HepG2 (cell line): ENCODE measurements around the gene RAC3. TPM values are rescaled to one million over a fixed set of nuclear protein-coding genes. Genes with fewer than 3 reads are reported as not detected.

Source experiments
- ATAC-seq: fragments of 200-7000 bp; cut with Tn5 transposase; 3 replicates; pipeline ENCODE4 v1.9.1; 2020; ENCODE audit warnings: mild to moderate bottlenecking, moderate library complexity
- BruUV-seq: library from RNA; stranded (reverse); fragments of 400-500 nt; replicated peaks from 2 replicates; lab custom pipeline; 2021; lab: Mats Ljungman, UMichigan
- CTCF ChIA-PET: fragments of 300-600 bp; formaldehyde crosslinking; extraction: SDS; loops from one replicate; lab custom pipeline; 2021; ENCODE audit warnings: low total read pairs, inconsistent platforms, low intra/inter-chr PET ratio; lab: Yijun Ruan, JAX
- POLR2A ChIA-PET: fragments of 350-600 bp; sonication (Branson Sonifier 250); formaldehyde crosslinking; loops from one replicate; lab custom pipeline; 2020; ENCODE audit warnings: antibody characterized with exemption, inconsistent platforms; lab: Yijun Ruan, JAX
- DNase-seq: peaks from one replicate; pipeline ENCODE4 v3.0.0-alpha.2; 2015; ENCODE audit warnings: low spot score
- FAIRE-seq: peaks from 3 replicates; lab custom pipeline; 2011; peaks lifted over from hg19 to GRCh38; lab: Jason Lieb, UNC
- H2AFZ ChIP-seq: one replicate; pipeline ENCODE4 v1.6.1; 2011; ENCODE audit warnings: low read length, inconsistent platforms
- H3K27ac ChIP-seq: fragments of 300-600 bp; 3 replicates; pipeline ENCODE4 v1.8.0; 2011; ENCODE audit warnings: mixed run types, mild to moderate bottlenecking, mixed read lengths, low read length, inconsistent platforms; ENCODE audit not compliant: insufficient read depth; ENCODE audit errors: extremely low read length
- H3K27me3 ChIP-seq, 2 experiments: fragments of 200-600 bp in 1 of 2; 2 replicates in 1 of 2; 3 replicates in 1 of 2; pipeline versions ENCODE4 v1.6.0 to v1.8.0; 2011; ENCODE audit warnings: low read length in 2 of 2, mild to moderate bottlenecking in 2 of 2, moderate library complexity in 2 of 2, inconsistent platforms in 1 of 2; ENCODE audit not compliant: insufficient read depth in 2 of 2, control insufficient read depth in 1 of 2
- H3K36me3 ChIP-seq, 2 experiments: fragments of 200-600 bp in 1 of 2; replicated peaks in 1 of 2; 2 replicates in 1 of 2; 3 replicates in 1 of 2; pipeline versions ENCODE4 v1.5.1 to v1.8.0; 2011; ENCODE audit warnings: low read length in 2 of 2, inconsistent platforms in 1 of 2; ENCODE audit not compliant: insufficient read depth in 2 of 2, control insufficient read depth in 1 of 2
- H3K4me1 ChIP-seq: 2 replicates; pipeline ENCODE4 v1.5.1; 2012; ENCODE audit warnings: low read length, inconsistent platforms; ENCODE audit not compliant: insufficient read depth
- H3K4me2 ChIP-seq: 2 replicates; pipeline ENCODE4 v1.6.0; 2011; ENCODE audit warnings: low read depth, low read length, inconsistent platforms
- H3K4me3 ChIP-seq, 3 experiments: fragments of 200-600 bp in 1 of 3; sonication (generic), shearing (Covaris generic) in 1 of 3; replicated peaks in 1 of 3; 2 replicates each; pipeline ENCODE4 v1.5.1; 2011 to 2016; ENCODE audit warnings: low read length in 3 of 3, inconsistent platforms in 2 of 3, low read depth in 2 of 3, mild to moderate bottlenecking in 2 of 3, control low read depth in 1 of 3, mixed read lengths in 1 of 3; ENCODE audit not compliant: insufficient read depth in 1 of 3
- H3K79me2 ChIP-seq: one replicate; pipeline ENCODE4 v1.6.1; 2011; ENCODE audit warnings: low read length, inconsistent platforms; ENCODE audit not compliant: insufficient read depth
- H3K9ac ChIP-seq: 2 replicates; pipeline ENCODE4 v1.6.0; 2011; ENCODE audit warnings: mild to moderate bottlenecking, low read depth, low read length, inconsistent platforms; ENCODE audit not compliant: insufficient read depth
- H3K9me3 ChIP-seq: 2 replicates; pipeline ENCODE4 v1.5.1; 2012; ENCODE audit warnings: mild to moderate bottlenecking, low read length
- H4K20me1 ChIP-seq: 2 replicates; pipeline ENCODE4 v1.6.0; 2011; ENCODE audit warnings: inconsistent platforms, mild to moderate bottlenecking, low read length, moderate library complexity; ENCODE audit not compliant: insufficient read depth
- CEBPG ChIP-seq: IDR thresholded peaks from 2 replicates; pipeline ENCODE4 v1.6.1; 2016
- ELK4 ChIP-seq: sonication (generic); formaldehyde crosslinking; IDR thresholded peaks from 2 replicates; pipeline ENCODE4 v1.9.0; 2021; ENCODE audit warnings: missing genetic modification reagents, borderline replicate concordance
- ISX ChIP-seq: sonication (generic); formaldehyde crosslinking; conservative IDR thresholded peaks from 2 replicates; pipeline ENCODE4 v1.5.0; 2020; ENCODE audit warnings: missing genetic modification reagents
- MED13 ChIP-seq: sonication (generic); formaldehyde crosslinking; IDR thresholded peaks from 2 replicates; pipeline ENCODE4 v1.5.0; 2020; ENCODE audit warnings: missing genetic modification reagents
- NFAT5 ChIP-seq: sonication (generic); formaldehyde crosslinking; IDR thresholded peaks from 2 replicates; pipeline ENCODE4 v1.4.0; 2020; ENCODE audit warnings: missing genetic modification reagents
- NFYB ChIP-seq: sonication (generic); formaldehyde crosslinking; IDR thresholded peaks from 2 replicates; pipeline ENCODE4 v1.4.0; 2020; ENCODE audit warnings: missing genetic modification reagents
- NONO ChIP-seq, 2 experiments: fragments of 450-650 bp in 1 of 2; sonication (generic) in 1 of 2; formaldehyde crosslinking in 1 of 2; IDR thresholded peaks in 1 of 2; conservative IDR thresholded peaks in 1 of 2; 2 replicates each; pipeline versions ENCODE4 v1.6.1 to v1.8.0; 2017 to 2022; ENCODE audit warnings: mild to moderate bottlenecking in 1 of 2, missing genetic modification reagents in 1 of 2, moderate library complexity in 1 of 2
- POLR2AphosphoS2 ChIP-seq: IDR thresholded peaks from 2 replicates; pipeline ENCODE4 v1.6.1; 2011; ENCODE audit warnings: low read depth, low read length, improper control_type of control experiment
- ZFP41 ChIP-seq: sonication (generic); formaldehyde crosslinking; IDR thresholded peaks from 2 replicates; pipeline ENCODE4 v1.4.0; 2020; ENCODE audit warnings: mild to moderate bottlenecking, missing genetic modification reagents, borderline replicate concordance
- ZNF44 ChIP-seq: sonication (generic); formaldehyde crosslinking; IDR thresholded peaks from 2 replicates; pipeline ENCODE4 v1.5.1; 2020; ENCODE audit warnings: mild to moderate bottlenecking, missing genetic modification reagents
- ZNF713 ChIP-seq: sonication (generic); formaldehyde crosslinking; IDR thresholded peaks from 2 replicates; pipeline ENCODE4 v1.4.0; 2020; ENCODE audit warnings: mild to moderate bottlenecking, missing genetic modification reagents
- ZNF766 ChIP-seq: sonication (generic); formaldehyde crosslinking; IDR thresholded peaks from 2 replicates; pipeline ENCODE4 v1.5.0; 2020; ENCODE audit warnings: missing genetic modification reagents, borderline replicate concordance
- ZSCAN25 ChIP-seq: sonication (generic); formaldehyde crosslinking; IDR thresholded peaks from 2 replicates; pipeline ENCODE4 v1.8.0; 2022; ENCODE audit warnings: mild to moderate bottlenecking, missing genetic modification reagents
- ZUFSP ChIP-seq: sonication (generic); formaldehyde crosslinking; IDR thresholded peaks from 2 replicates; pipeline ENCODE4 v1.9.0; 2021; ENCODE audit warnings: missing genetic modification reagents, mild to moderate bottlenecking, borderline replicate concordance
- WGBS: methylation state at CpG from one replicate; pipeline ENCODE4 v1.1.6; 2017; ENCODE audit warnings: low lambda C conversion rate; 5-methylcytosine and 5-hydroxymethylcytosine counted together
- in situ Hi-C: cut with HindIII; loops from 2 replicates; pipeline ENCODE4 v1.10.0; 2017; ENCODE audit warnings: low pct_unique_long_range_greater_than_20kb; ENCODE audit not compliant: extremely low pct_ligation_motif_present
- intact Hi-C: fragments of 100-400 bp; cut with micrococcal nuclease; formaldehyde crosslinking; loops from one replicate; pipeline ENCODE4 v1.10.0; 2022; ENCODE audit not compliant: unreplicated experiment
- polyA plus RNA-seq, 8 experiments: library from polyadenylated mRNA; depleted of rRNA in 3 of 8; stranded (reverse) in 7 of 8; unstranded in 1 of 8; fragments of >200 nt; fragmentation: Illumina TruSeq in 4 of 8; extraction: Trizol in 4 of 8; gene quantifications; 2 replicates each; pipeline versions ENCODE4 v1.2.1 to v1.2.3, GENCODE V29; 2011 to 2016; ENCODE audit warnings: low read depth in 4 of 8, missing spikeins in 1 of 8, mixed read lengths in 1 of 8; ENCODE audit not compliant: insufficient read depth in 1 of 8
- total RNA-seq, 5 experiments: library from RNA; depleted of rRNA; stranded (reverse); fragments of >200 nt; fragmentation: Illumina TruSeq; extraction: Trizol; gene quantifications; 2 replicates each; pipeline ENCODE4 v1.2.3, GENCODE V29; 2016; ENCODE audit warnings: low read depth in 1 of 5

RAC3 gene
- total and polyA plus RNA-seq, 2 of the 13 experiments (the other 11 are each of a cell fraction or from before 2014, with no cell fraction given) = 10.5 to 21.3 TPM

DNA sequence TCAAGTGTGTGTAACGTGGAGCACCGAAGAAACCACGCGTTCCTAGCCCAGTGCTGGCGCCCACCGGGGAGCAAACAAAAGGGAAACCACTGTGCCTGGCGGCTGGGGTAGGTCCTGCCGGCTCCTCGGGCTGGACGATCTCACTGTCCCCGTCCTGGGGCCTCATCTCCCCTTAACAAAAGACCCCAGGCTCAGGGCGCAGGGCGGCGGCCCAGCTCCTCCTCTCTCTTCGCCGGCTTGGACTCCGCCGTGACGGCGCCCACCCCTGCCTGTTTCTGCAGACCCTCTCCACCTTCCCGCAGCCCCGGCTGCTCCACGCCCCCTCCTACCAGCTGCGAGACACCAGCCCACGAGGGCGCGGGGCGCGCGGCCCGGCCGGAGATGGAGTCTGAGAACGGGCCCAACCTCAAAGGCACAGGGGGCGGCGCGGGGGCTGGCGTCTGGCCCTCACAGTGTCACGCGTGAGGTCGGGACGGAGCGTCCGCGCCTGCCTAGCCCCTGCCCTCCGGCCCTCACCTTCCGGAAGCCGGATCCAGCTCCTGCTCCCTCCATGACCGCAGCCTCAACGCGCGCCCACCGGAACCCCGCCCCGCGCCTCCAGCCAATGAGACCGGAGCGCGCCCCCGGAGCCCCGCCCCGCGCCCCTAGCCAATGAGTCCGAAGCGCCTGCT, 9.0 kb upstream of the RAC3 start, which contains the start of gene CENPX:
TSS of gene CENPX (minus strand) at position 569 of the 671 bp plus-strand sequence. CDS start at position 552, 17 bp downstream.
- FAIRE-seq (no peak), DNase-seq (no peak), ATAC-seq (peak; percentile 67)
- peak within 1 kb of the TSS; percentile 78 for H3K27ac ChIP-seq
- H3K4me3 ChIP-seq = peak within 1 kb of the TSS; percentile 80 to 90 (median 90)
- peaks cover 73% of the 10 kb centered on the region for H3K4me1 ChIP-seq
- H3K27me3 ChIP-seq = no peaks in the 10 kb centered on the region; a peak in 1 of 5 replicates
- H3K79me2 ChIP-seq = peaks cover 41% of the 10 kb centered on the region
- H3K4me2 ChIP-seq = peak within 1 kb of the TSS; percentile 95
- H2AFZ ChIP-seq = no peak within 1 kb of the TSS
- WGBS = 2% methylated on average over 16 of the region's 64 CpGs
- in situ Hi-C loops (loop anchor here (5.0 kb wide), 1 partner anchor 65 kb away; no protein-coding TSS in a partner anchor), intact Hi-C loops (loop anchor here (5.0 kb wide), 2 partner anchors 130 to 155 kb away; no protein-coding TSS in a partner anchor)
- CTCF ChIA-PET = interaction anchor here (0.9 to 6.8 kb wide), 4 partner anchors 22 to 131 kb away, joined by 3 to 181 read pairs (median 4); partner anchors contain the start of genes ALYREF, ANAPC11 and NOTUM
- no peaks in the 10 kb centered on the region for H3K9me3 ChIP-seq
- TSS peak; percentile 82 for BruUV-seq
- H3K36me3 ChIP-seq = peaks cover 1 to 3% of the 10 kb centered on the region in 2 experiments; a peak in 2 of 5 replicates
- H4K20me1 ChIP-seq = no peaks in the 10 kb centered on the region; the same call in 1 of the 2 replicates
- POLR2A ChIA-PET = interaction anchor here (0.6 to 14.1 kb wide), 40 partner anchors 9 to 320 kb away, joined by 3 to 470 read pairs (median 6); partner anchors contain the start of genes ARHGDIA, DCXR, FASN and MAFG
- peak within 1 kb of the TSS; percentile 95 for H3K9ac ChIP-seq
- no peak for TF ChIP-seq CEBPG
- TF ChIP-seq ISX = no peak; the same call in 1 of the 2 replicates
- TF ChIP-seq ZFP41 (CRISPR knock-in tag) = peak; percentile 67; the same call in 1 of the 2 replicates
- no peak for TF ChIP-seq NFYB
- TF ChIP-seq ZNF713 (CRISPR knock-in tag) = 0 out of 2 replicates have a peak, but pooled peaks have one; percentile 30
- peak; percentile 15; the same call in 1 of the 2 replicates for TF ChIP-seq ZSCAN25 (CRISPR knock-in tag)
- peak; percentile 49; the same call in 1 of the 2 replicates for TF ChIP-seq MED13
- TF ChIP-seq NFAT5 (CRISPR knock-in tag) = peak; percentile 56; the same call in 1 of the 2 replicates
- TF ChIP-seq ZNF766 (CRISPR knock-in tag) = peak; percentile 27; the same call in 1 of the 2 replicates
- TF ChIP-seq ZUFSP (CRISPR knock-in tag) = no peak
- no peak; the same call in 1 of the 2 replicates for TF ChIP-seq ELK4 (CRISPR knock-in tag)
- TF ChIP-seq ZNF44 (CRISPR knock-in tag) = peak; percentile 41; the same call in 1 of the 2 replicates
- no peak for TF ChIP-seq NONO (IDR thresholded peaks at IDR 0.05)
- 0 out of 2 replicates have a peak, but pooled peaks have one; percentile 1 for TF ChIP-seq NONO (CRISPR knock-in tag; conservative IDR thresholded peaks at IDR 0.05)
- TF ChIP-seq POLR2AphosphoS2 = no peak
